IMR-90 (cell line): ENCODE results near the gene STAT5B. TPM values are rescaled to one million over a fixed set of nuclear protein-coding genes. Genes with fewer than 3 reads are reported as not detected.

Experiments used
- ATAC-seq: fragments of 200-7000 bp; cut with Tn5 transposase; 2 replicates; pipeline ENCODE4 v1.9.1; 2020; ENCODE audit warnings: low read depth, mild to moderate bottlenecking, moderate library complexity
- BruUV-seq: library from RNA; stranded (reverse); fragments of 400-500 nt; replicated peaks from 2 replicates; lab custom pipeline; 2021; lab: Mats Ljungman, UMichigan
- CTCF ChIA-PET: fragments of 300-600 bp; formaldehyde crosslinking; extraction: SDS; loops from one replicate; lab custom pipeline; 2021; ENCODE audit warnings: antibody characterized with exemption; lab: Yijun Ruan, JAX
- POLR2A ChIA-PET: fragments of 300-600 bp; sonication (Branson Sonifier 250); formaldehyde crosslinking; loops from one replicate; lab custom pipeline; 2022; ENCODE audit warnings: antibody characterized with exemption; ENCODE audit not compliant: unreplicated experiment; lab: Charles Lee
- DNase-seq: peaks from one replicate; pipeline ENCODE4 v3.0.0; 2013
- H2AFZ ChIP-seq: replicated peaks from 2 replicates; pipeline ENCODE3; 2013; ENCODE audit warnings: low read length, mild to moderate bottlenecking; ENCODE audit not compliant: poor library complexity
- H2AK5ac ChIP-seq: 2 replicates; pipeline ENCODE4 v1.6.1; 2013; ENCODE audit warnings: low read depth, low read length, inconsistent platforms
- H2AK9ac ChIP-seq: replicated peaks from 2 replicates; pipeline ENCODE3; 2013; ENCODE audit warnings: mild to moderate bottlenecking, low read depth, low read length, moderate library complexity; ENCODE audit not compliant: poor library complexity
- H2BK120ac ChIP-seq: 2 replicates; pipeline ENCODE4 v1.6.1; 2013; ENCODE audit warnings: low read depth, low read length, inconsistent platforms
- H2BK15ac ChIP-seq: 3 replicates; pipeline ENCODE4 v1.6.1; 2013; ENCODE audit warnings: low read depth, low read length, inconsistent platforms
- H2BK20ac ChIP-seq: 2 replicates; pipeline ENCODE4 v1.6.1; 2013; ENCODE audit warnings: low read depth, mild to moderate bottlenecking, inconsistent platforms, low read length, moderate library complexity
- H2BK5ac ChIP-seq: 2 replicates; pipeline ENCODE4 v1.6.1; 2013; ENCODE audit warnings: mild to moderate bottlenecking, low read depth, low read length, inconsistent platforms; ENCODE audit not compliant: poor library complexity, severe bottlenecking
- H3K14ac ChIP-seq: replicated peaks from 2 replicates; pipeline ENCODE4 v1.6.1; 2013; ENCODE audit warnings: low read depth, low read length, inconsistent platforms
- H3K18ac ChIP-seq: 2 replicates; pipeline ENCODE4 v1.6.1; 2013; ENCODE audit warnings: low read depth, low read length, control low read depth
- H3K23ac ChIP-seq: 2 replicates; pipeline ENCODE4 v1.6.1; 2013; ENCODE audit warnings: low read depth, low read length, inconsistent platforms
- H3K27ac ChIP-seq: 2 replicates; pipeline ENCODE4 v1.5.1; 2013; ENCODE audit warnings: mild to moderate bottlenecking, control low read depth, low read length; ENCODE audit not compliant: insufficient read depth
- H3K27me3 ChIP-seq: 2 replicates; pipeline ENCODE4 v1.6.1; 2013; ENCODE audit warnings: low read length; ENCODE audit not compliant: control insufficient read depth, insufficient read depth
- H3K36me3 ChIP-seq: 2 replicates; pipeline ENCODE4 v1.6.1; 2013; ENCODE audit warnings: low read length, mixed read lengths; ENCODE audit not compliant: control insufficient read depth, insufficient read depth
- H3K4ac ChIP-seq: 2 replicates; pipeline ENCODE4 v1.6.1; 2013; ENCODE audit warnings: low read depth, low read length, inconsistent platforms
- H3K4me1 ChIP-seq: 2 replicates; pipeline ENCODE4 v1.6.1; 2013; ENCODE audit warnings: low read length, mixed read lengths; ENCODE audit not compliant: control insufficient read depth, insufficient read depth
- H3K4me2 ChIP-seq: 2 replicates; pipeline ENCODE4 v1.6.1; 2013; ENCODE audit warnings: low read depth, mild to moderate bottlenecking, control low read depth, low read length, moderate library complexity
- H3K4me3 ChIP-seq: 2 replicates; pipeline ENCODE4 v1.5.1; 2013; ENCODE audit warnings: low read depth, mild to moderate bottlenecking, control low read depth, low read length, moderate library complexity; ENCODE audit not compliant: insufficient read depth
- H3K56ac ChIP-seq: 2 replicates; pipeline ENCODE4 v1.6.1; 2013; ENCODE audit warnings: low read length, inconsistent platforms; ENCODE audit not compliant: insufficient read depth; ENCODE audit errors: extremely low read depth
- H3K79me1 ChIP-seq, 2 experiments: 2 replicates each; pipeline ENCODE4 v1.6.1; 2013; ENCODE audit warnings: low read length in 2 of 2, inconsistent platforms in 1 of 2, low read depth in 1 of 2
- H3K9ac ChIP-seq: 2 replicates; pipeline ENCODE4 v1.6.1; 2013; ENCODE audit warnings: low read depth, low read length, control low read depth
- H3K9me1 ChIP-seq: 2 replicates; pipeline ENCODE4 v1.6.1; 2013; ENCODE audit warnings: low read length, inconsistent platforms; ENCODE audit not compliant: insufficient read depth
- H3K9me3 ChIP-seq: 2 replicates; pipeline ENCODE4 v1.6.1; 2013; ENCODE audit warnings: low read length; ENCODE audit not compliant: control insufficient read depth, insufficient read depth
- H4K20me1 ChIP-seq: 2 replicates; pipeline ENCODE4 v1.6.1; 2013; ENCODE audit warnings: low read length, inconsistent platforms; ENCODE audit not compliant: insufficient read depth
- H4K5ac ChIP-seq: 2 replicates; pipeline ENCODE4 v1.6.1; 2013; ENCODE audit warnings: mild to moderate bottlenecking, low read depth, low read length, control low read depth
- H4K8ac ChIP-seq, 2 experiments: 2 replicates each; pipeline ENCODE4 v1.6.1; 2013; ENCODE audit warnings: low read depth in 2 of 2, low read length in 2 of 2, control low read depth in 1 of 2, inconsistent platforms in 1 of 2
- H4K91ac ChIP-seq: 2 replicates; pipeline ENCODE4 v1.6.1; 2013; ENCODE audit warnings: low read depth, low read length, inconsistent platforms; ENCODE audit not compliant: insufficient read depth
- ELK1 ChIP-seq: fragments of 150-350 bp; IDR thresholded peaks from 2 replicates; pipeline ENCODE4 v1.6.1; 2016; ENCODE audit warnings: low read depth, mild to moderate bottlenecking, low read length, moderate library complexity, borderline replicate concordance
- MXI1 ChIP-seq: IDR thresholded peaks from 2 replicates; pipeline ENCODE4 v1.6.1; 2012; ENCODE audit warnings: low read depth, mild to moderate bottlenecking, low read length, moderate library complexity, borderline replicate concordance
- WGBS, 2 experiments: methylation state at CpG; one replicate each; pipeline versions ENCODE4 v1.1.5 to v1.1.7; 2013; ENCODE audit warnings: missing lambda C conversion rate in 2 of 2; ENCODE audit not compliant: insufficient read length in 1 of 2; ENCODE audit errors: extremely low coverage in 2 of 2; 5-methylcytosine and 5-hydroxymethylcytosine counted together
- dilution Hi-C: fragments of 300-500 bp; cut with HindIII; formaldehyde crosslinking; loops from one replicate; pipeline ENCODE4 v1.14.3; 2018; ENCODE audit warnings: low sequenced_read_pairs; ENCODE audit not compliant: unreplicated experiment
- in situ Hi-C: fragments of 300-500 bp; cut with MboI; formaldehyde crosslinking; loops from 3 replicates; pipeline ENCODE4 v1.14.3; 2019; ENCODE audit warnings: low sequenced_read_pairs, inconsistent platforms, mixed read lengths
- intact Hi-C: fragments of 100-400 bp; cut with micrococcal nuclease; formaldehyde crosslinking; loops from 2 replicates; pipeline ENCODE4 v1.10.0; 2022
- polyA plus RNA-seq, 3 experiments: library from polyadenylated mRNA; depleted of rRNA; stranded (reverse); fragments of >200 nt; gene quantifications; 2 replicates each; pipeline ENCODE4 v1.2.3, GENCODE V29; 2012; ENCODE audit warnings: low replicate concordance in 1 of 3
- total RNA-seq: library from RNA; depleted of rRNA; stranded (reverse); fragments of >200 nt; gene quantifications from 2 replicates; pipeline ENCODE4 v1.2.3, GENCODE V29; 2012

The STAT5B gene
- total and polyA plus RNA-seq, 2 of the 4 experiments (the other 2 are of a cell fraction) = 24.4 to 29.6 TPM

- TF ChIP-seq MXI1 (no peak), ELK1 (no peak)
- Histone ChIP-seq H2AK9ac (no peak overlapping the region), H2BK5ac (no peak overlapping the region), H3K18ac (no peak overlapping the region), H2BK20ac (no peak overlapping the region), H3K56ac (no peak overlapping the region), H4K5ac (no peak overlapping the region), H3K4ac (no peak overlapping the region), H3K4me2 (no peak overlapping the region), H3K36me3 (peaks cover 16% of the 10 kb centered on the region), H3K4me1 (peaks cover 6% of the 10 kb centered on the region), H3K27me3 (no peaks in the 10 kb centered on the region), H3K79me1 (no peaks in the 10 kb centered on the region), H3K14ac (no peak overlapping the region), H3K23ac (no peak overlapping the region), H4K91ac (no peak overlapping the region), H3K4me3 (no peak overlapping the region), H2BK15ac (no peak overlapping the region), H4K8ac (no peak overlapping the region), H3K27ac (no peak overlapping the region), H4K20me1 (no peaks in the 10 kb centered on the region), H2BK120ac (no peak overlapping the region), H2AFZ (no peak overlapping the region), H2AK5ac (no peak overlapping the region), H3K9me1 (no peaks in the 10 kb centered on the region), H3K9me3 (no peaks in the 10 kb centered on the region), H3K9ac (no peak overlapping the region)
- in situ Hi-C loops (no loop called here), intact Hi-C loops (no loop called here), dilution Hi-C loops (no loop called here)
- ChIA-PET POLR2A (no interaction called here), CTCF (no interaction called here)
- ATAC-seq = no peak
- no peak for DNase-seq
- WGBS, 2 experiments = no CpG with 5 or more reads among the region's 5 CpGs
- no TSS peak for BruUV-seq
Measured at GRCh38 chr17:42306385-42306667, 30.1 kb upstream of the STAT5B start.
